DMS53 (cell line): ENCODE measurements around the gene CREB3L2.
"Not testable (repeated sequence)": the region's sequence is repeated elsewhere in the genome, so short reads cannot be mapped to it uniquely, and the experiment has no call there.

Source experiments
- DNase-seq: peaks from one replicate; lab custom pipeline; 2025; lab: John Stamatoyannopoulos, UW

CREB3L2 gene, protein sequence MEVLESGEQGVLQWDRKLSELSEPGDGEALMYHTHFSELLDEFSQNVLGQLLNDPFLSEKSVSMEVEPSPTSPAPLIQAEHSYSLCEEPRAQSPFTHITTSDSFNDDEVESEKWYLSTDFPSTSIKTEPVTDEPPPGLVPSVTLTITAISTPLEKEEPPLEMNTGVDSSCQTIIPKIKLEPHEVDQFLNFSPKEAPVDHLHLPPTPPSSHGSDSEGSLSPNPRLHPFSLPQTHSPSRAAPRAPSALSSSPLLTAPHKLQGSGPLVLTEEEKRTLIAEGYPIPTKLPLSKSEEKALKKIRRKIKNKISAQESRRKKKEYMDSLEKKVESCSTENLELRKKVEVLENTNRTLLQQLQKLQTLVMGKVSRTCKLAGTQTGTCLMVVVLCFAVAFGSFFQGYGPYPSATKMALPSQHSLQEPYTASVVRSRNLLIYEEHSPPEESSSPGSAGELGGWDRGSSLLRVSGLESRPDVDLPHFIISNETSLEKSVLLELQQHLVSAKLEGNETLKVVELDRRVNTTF

DNA sequence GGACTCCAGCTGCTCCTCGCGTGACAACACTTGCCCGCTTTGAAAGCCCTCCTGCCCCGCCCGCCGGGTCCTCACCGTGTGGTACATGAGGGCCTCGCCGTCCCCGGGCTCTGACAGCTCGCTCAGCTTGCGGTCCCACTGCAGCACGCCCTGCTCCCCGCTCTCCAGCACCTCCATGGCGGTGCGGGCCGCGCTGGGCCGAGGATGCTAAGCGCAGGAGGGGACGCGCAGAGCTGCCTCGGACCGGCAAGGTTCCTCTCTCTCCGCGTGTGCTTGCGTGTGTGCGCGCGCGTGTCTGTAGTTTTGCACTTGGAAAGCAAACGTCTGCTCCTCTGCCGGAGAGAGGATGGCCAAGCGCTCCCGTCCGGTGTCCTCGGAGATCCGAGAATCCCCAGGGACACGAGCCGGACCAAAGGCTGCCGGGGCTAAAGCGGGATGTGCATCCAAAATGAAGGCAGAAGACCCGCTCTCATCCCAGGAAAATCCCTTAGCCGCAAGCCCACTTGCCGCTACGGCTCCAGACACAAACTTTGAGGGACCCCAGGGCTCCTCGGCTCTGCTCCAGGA lies at the start of gene CREB3L2:
CREB3L2 (minus strand) TSS at position 558 of the 567 bp plus-strand sequence; CDS start at position 177, 381 bp downstream.
- peak; percentile 92 for DNase-seq

DNA sequence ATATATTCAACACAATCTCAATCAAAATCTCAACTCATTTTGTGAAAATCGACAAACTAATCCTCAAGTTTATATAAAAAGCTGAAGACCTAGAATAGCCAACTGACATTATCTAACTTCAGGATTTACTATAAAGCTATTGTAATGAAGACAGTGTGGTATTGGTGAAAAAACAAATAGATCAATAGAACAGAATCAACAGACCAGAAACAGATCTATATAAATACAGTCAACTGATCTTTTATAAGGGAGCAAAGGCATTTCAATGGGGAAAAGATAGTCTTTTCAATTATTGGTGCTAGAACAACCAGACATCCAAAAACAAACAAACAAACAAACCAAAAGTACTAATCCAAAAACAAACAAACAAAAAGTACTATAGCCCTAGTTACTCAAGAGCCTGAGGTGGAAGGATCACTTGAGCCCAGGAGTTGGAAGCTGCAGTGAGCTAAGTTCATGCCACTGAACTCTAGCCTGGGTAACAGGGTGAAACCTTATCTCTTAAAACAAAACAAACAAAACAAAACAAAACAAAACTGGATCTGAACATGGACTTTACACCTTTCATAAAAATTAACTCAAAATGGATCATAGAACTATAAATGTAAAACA lies 47.7 kb upstream of the CREB3L2 start:
- DNase-seq: peak; percentile 41

DNA sequence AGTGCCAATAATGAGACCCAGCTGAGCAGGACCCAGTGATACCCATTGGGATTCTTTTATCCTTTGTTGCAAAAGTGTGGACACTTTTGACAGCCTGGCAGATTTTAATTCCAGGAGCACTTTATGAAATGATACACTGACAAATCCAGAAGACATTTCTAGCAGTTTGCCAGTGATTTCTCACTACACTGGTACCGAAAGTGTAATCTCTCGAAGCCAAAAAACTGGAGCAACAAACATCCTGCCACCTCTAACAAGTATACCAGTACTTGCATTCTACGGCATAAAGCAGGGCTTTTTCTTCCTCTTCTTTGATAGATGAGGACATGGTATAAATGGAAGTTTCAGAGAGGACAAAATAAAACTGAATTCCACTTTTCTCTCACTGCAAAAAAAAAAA lies 46.0 kb upstream of the CREB3L2 start:
- DNase-seq: no peak

DNA sequence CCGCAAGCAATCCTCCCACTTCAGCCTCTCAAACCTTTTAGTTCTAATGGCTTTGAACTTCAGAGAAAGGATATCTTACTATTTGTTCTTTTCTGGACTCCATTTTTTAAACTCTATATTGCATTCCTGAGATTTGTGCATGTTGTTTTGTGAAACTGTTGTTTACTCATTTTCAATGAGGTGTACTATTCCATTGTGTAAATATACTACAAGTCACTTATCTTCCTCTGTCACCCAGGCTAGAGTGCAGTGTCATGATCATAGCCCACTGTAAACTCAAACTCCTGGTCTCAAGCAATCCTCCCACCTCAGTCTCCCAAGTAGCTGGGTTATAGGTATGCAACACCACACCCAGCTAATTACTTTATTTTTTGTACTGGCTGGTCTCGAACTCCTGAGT lies 43.0 kb upstream of the CREB3L2 start:
- DNase-seq: peak; percentile 23

DNA sequence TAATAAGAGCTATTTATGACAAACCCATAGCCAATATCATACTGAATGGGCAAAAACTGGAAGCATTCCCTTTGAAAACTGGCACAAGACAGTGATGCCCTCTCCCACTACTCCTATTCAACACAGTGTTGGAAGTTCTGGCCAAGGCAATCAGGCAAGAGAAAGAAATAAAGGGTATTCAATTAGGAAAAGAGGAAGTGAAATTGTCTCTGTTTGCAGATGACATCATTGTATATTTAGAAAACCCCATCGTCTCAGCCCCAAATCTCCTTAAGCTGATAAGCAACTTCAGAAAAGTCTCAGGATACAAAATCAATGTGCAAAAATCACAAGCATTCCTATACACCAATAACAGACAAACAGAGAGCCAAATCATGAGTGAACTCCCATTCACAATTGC lies 38.2 kb upstream of the CREB3L2 start:
- not testable (repeated sequence) for DNase-seq

DNA sequence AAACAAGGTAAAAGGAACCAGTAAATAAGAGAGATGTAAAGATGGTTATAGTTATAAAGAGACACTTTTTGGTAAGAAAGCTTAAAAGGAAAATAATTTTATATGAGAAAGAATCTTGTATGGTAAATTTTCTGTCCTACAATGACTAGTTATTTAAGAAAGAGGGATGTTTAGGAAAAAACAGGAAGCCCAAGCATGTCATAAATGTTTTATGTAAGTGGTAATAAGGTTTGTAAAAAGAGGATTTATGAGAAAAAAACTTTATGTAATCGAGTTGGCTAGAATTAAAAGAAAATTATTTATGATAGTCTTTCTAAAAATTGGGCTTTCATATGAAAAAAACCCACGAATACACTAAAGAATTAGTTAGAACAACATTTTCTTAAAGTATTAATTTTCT lies 34.2 kb upstream of the CREB3L2 start:
- peak; percentile 33 for DNase-seq

DNA sequence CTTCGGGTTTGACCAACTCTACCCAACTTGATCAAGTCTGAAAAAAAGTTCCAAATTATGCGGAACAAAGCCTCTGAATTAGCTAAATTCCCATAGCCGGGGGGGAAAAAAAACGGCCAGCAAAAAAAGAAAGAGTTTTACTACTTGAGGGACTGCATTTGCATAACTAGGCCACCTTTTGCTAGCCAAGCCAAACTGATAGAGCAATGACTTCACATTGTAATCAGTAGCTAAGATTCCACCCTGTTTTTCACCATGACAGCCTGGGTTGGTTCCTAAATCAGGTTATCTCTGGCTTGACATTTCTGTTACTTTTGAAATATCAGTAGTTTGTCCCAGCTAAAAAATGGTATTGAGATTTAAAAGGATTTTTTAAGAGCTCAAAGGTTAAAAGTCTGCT lies 31.4 kb upstream of the CREB3L2 start:
- no peak for DNase-seq

DNA sequence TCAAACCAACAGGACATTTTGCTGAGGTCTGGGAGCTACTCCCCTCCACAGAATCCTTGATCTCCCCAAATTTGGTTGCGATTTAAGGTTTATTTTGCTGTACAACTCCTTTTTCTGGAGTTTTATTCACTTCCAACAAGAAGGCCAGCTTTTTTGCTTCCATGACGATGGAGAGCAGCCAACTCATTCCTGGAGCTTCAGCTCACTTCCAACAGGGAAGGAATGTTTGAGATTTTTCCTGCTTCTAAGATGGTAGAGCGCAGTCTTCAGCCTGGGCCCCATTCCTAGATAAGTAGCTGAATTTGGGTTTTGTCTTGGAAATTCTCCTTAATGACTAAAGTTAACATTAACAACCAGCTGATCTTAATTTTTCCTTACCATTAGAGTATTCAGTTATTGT lies 30.9 kb upstream of the CREB3L2 start:
- no peak for DNase-seq

DNA sequence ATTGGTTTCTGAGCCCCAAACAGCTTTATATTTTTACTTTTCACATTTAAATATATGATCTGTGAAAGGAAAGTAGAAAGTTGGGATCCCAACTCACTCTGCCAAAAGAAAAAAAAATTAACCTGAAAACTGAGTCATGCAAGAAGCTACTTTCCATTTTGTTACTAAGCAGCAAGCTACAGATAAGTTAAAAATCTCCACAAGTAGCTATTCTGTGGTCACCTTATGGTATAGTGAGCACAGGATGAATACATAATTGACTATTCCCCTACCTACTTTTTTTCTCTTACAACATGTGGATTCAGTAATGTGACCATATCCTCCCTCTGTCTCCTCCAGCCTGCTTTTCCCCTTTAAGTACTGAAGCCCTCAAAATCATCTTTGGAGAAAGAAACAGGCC lies 30.3 kb upstream of the CREB3L2 start:
- no peak for DNase-seq

DNA sequence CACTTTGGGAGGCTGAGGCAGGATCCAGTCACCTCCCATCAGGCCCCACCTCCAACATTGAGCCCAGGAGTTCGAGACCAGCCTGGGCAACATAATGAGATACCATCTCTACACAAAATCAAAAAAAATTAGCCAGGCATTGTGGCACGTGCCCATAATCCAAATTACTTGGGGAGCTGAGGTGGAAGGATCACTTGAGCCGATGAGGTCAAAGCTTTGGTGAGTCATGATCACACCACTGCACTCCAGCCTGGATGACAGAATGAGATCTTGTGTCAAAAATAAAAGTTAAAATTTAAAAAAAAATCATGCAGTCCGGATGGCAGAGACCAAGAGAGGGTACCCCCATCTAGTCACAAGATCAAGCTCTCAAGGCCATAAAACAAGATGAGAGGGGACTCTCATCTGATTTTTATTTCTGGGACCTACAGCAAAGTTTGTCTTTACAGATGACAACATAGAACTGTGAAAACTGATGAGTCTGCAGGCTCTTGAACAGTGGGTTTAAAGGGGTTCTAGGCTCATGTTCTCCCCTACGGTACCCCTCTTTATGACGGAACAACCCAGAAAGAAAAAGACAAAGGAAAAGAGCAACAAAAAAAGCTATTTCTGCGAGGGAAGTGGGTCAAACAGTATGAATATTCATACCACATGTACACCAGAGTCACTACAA lies 28.9 kb upstream of the CREB3L2 start:
- peak; percentile 54 for DNase-seq

DNA sequence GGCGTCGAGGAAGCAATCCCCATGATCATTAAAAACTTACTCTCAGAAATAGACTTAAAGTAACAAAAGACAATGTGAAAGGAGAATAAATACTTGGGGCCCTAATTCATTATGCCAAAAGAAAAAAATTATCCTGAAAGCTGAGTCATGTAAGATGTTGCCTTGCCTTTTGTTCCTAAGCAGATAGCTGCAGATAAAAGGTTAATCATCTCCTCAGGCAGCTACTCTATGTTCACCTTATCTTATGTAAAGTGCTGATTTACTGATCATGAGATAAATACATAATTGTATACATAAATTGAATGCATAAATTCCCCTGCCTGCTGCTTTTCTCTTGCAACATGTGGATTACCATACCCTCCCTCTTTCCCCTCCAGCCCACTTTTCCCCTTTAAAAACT lies 28.1 kb upstream of the CREB3L2 start:
- DNase-seq: peak; percentile 17

DNA sequence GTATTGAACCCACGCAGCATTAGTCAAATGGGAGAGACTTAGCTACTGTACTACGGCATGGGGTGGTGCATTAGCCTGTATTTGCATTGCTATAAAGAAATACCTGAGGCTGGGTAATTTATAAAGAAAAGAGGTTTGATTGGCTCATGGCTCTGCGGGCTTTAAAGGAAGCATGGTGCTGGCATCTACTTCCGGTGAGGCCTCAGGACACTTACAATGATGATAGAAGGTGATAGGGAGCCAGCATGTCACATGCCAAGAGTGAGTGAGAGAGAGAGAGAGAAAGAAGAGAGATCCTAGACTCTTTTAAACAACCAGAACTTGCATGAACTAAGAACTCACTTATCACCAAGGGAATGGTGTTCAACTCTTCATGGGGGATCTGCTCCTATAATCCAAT lies 27.2 kb upstream of the CREB3L2 start:
- DNase-seq: no peak

DNA sequence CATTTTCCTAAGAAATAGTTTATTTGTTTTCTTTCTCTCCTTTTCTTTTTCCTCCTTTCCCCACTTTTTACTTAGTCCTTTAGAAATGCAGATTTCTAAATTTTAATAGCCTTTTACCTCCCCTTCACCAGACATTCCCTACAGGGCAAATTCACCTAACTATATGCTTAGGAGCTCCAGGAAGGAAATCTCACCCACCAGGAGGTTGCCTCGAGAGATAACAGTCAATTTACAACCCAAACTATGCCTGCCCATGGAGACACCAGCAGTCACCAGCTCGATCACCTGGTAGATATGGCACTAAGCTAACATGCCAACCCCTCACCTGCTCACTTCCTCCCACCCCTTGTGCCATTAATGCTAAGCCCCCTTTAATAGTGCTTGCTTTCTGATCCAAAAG lies 25.2 kb upstream of the CREB3L2 start:
- no peak for DNase-seq

DNA sequence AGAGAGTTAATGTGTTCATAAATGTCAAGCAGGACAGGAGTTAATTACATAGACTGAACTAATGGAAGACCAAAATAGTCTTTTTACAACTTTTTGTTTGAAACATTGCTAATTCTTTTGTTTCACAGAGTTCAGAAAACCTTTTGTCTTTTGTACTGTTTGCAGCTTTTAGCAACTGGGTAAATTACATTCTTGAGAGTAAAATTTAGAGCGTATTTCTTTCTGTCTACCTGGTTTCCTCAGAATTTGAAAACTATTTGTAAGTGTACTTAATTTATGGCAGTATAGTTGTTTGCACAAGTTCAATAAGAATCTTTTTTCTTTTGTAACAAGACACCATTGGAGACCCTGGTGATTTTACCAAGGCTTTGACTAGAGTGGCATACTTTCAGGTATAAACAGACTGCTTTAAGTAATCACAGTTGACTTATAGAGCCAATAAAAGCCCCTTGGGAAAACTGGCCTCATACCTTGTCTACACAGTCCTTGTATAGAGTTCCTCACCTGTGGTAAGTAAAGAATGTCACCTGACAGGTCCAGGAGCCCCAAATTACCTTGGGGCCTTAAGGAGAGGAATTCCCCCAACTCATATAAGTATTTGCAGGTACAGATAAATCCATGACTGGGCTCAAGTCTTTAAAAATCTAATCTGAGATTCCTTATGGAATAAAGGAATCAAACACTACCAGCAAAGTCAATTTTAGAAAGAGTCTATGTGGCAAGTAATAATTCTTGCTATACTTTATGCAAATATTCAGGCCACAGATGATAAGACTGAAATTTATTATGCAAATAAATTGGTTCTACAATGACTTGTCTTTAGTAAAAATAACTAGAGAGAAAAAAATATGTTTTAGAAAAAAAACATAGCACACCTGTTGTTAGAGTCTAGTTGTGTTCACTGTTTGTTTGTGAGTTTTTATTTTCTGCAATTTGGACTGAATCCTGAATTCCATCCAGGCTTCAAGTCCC lies 23.6 kb upstream of the CREB3L2 start:
- DNase-seq: no peak

DNA sequence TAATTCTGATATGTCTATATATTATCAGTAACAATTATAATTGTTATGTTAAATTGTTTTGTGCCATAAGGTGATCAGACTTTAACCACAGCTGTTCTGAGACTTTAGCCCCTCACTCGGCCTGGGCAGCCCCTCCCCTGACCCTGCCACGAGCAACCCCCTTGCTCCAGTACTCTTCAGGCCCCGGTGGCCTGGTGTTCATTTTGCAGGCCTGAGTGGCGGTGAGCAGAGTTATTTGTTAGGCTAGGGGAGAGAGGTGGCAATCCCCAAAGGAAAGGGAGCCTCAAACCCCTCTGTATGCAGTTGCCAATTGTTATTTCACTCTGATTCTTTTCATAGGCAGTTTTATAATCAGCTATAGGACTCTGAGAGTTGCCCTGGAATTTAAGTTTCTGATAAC lies 22.9 kb upstream of the CREB3L2 start:
- DNase-seq: no peak

DNA sequence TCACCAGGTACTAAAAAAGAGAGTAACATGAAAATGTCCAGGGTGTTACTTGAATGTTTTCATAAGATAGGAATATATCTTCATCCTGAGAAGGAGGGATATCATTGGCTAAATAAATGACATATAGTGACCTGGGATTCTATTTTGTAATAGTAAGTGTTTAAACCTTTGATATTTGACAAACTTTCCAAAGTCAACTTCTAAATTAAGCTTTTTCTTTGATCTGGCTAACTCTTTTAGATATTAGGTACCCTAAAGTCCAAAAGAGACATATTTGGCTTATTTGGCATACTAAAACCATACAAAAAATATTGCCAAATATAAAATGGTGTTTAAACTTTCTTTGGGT lies 22.4 kb upstream of the CREB3L2 start:
- DNase-seq: no peak

DNA sequence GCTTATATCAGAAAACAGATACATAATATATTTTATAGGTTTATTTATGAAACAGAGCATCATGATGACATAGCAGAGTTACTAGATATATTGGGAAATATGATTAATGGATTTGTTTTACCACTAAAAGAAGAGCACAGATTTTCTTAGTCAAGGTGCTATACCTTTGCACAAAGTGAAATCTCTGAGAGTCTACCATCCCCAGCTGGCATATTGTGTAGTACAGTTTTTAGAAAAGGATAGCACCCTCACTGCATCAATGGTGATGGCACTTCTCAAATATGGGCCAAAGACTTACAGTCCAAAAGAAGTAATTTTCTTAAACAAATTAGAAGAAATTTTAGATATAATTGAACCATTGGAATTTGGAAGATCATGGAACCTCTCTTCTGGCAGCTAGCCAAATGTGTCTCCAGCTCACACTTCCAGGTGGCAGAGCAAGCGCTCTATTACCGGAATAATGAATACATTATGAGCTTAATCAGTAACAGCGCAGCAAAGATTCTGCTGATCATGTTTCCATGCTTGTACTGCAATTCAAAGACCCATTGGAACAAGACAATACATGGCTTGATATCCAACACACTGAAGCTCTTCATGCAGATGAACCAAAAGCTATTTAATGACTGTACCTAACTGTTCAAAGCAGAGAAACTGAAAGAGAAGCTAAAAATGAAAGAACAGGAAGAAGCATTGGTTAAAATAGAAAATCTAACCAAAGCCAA lies 21.9 kb upstream of the CREB3L2 start:
- DNase-seq: peak; percentile 20

DNA sequence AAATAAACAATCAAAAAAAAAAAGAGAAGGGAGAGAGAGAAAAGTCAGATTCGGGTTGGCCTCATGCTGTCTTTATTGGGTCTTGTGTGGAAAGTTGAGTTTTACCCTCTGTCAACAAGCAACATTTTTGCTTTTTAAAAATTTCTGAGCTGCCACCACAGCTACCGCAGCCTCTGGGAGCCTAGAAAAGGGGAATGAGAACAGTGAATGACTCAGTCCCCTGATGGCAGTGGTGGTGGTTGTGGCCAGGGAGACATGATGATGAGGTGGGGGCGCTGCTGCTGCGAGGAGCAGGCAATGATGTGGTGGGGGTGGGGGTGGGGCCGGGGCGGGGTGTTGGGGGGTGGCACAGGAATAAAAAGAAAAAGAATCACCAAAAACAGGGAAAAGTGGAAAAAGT lies 20.0 kb upstream of the CREB3L2 start:
- no peak for DNase-seq

DNA sequence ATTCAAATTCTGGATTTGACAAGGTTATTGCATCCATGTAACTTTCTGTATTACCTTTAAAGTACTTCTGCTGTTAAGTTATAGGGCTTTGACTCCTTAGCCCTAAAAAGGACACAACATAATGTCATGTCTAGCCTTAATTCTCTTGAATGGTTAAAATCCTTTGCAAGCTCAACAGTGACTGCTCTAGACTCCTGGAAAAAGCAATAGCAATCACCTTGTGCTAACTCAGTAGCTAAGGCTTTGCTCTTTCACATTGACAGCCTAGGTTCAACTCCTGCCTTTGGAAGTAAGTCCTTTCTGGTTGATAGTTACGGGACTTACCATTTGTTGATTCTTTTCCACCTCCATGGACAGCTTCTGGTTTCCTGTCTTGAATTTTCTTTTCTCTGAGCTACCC lies 16.1 kb upstream of the CREB3L2 start:
- no peak for DNase-seq

DNA sequence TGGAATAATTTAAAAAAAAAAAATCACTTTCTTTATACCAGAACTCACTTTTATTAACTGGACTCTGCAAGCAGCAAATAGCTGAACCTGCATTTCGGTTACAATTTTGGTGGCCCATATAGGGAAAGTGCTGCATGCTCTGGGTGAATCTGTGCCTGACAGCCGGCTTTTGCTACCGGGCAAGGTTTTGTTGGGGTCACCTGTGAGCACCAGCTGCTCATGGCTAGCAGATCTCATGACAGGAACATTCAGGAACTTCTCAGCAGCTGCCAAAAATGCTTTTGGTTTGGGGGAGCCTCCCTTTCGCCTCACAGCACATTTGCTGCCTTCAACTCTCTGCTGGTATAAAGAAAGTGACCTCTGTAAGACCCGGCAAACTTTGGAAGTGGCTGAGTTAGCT lies 13.2 kb upstream of the CREB3L2 start:
- DNase-seq: no peak

DNA sequence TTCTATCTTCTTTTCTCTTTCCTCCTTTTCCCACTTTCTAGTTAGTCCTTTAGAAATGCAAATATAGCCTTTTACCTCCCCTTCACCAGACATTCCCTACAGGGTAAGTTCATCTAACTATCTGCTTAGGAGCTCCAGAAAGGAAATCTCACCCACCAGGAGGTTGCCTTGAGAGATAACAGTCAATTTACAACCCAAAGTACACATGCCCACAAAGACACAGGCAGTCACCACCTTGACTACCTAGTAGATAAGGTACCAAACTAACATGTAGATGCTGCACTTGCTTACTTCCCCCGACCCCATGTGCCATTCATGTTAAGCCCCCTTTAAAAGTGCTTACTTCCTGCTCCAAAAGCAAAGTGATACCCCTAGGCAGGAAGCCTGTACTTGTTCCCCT lies 12.8 kb upstream of the CREB3L2 start:
- no peak for DNase-seq
